Activated CD4-positive, CD25-positive, alpha-beta regulatory T cell treated with anti-CD3 and anti-CD28 coated beads, Interleukin-2, amount 50 U/mL, for 72 hours (primary cell): ENCODE measurements around the gene STAU1.
"Not testable (repeated sequence)": the region's sequence is repeated elsewhere in the genome, so short reads cannot be mapped to it uniquely, and the experiment has no call there.

Source experiments
- DNase-seq: peaks from one replicate; pipeline ENCODE4 v3.0.0; 2021

Gene STAU1

DNA sequence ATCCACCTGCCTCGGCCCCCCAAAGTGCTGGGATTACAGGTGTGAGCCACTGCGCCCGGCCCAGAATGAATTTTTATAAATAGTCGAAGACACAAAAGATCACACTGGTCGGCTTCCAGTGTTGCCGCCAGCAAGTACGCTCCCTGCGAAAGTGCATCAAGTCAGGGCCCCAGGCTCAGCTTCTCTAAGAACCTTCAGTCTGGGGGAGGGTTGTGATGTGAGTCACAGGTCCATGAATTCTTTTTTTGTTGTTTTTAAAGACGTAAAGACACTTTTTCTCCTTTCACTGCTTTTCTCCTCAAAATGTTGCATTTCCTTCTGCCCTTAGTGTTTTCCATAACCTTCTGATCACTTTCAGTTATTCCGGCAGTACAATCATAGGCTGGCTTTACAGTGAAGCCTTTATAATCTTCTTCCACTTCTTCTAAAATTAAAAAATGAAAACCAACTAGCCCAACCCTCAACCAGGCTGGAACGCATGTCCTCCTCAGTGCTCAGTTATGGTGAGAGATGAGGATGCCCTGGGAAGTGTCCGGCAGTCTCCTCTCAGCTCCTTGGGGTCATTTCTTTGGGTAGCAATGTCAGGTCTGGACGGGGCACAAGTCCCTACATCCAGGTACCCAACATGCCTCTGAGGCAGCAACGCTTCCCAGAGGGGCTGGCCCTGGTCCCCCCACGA is 75.4 kb downstream of the STAU1 start:
- DNase-seq: no peak

DNA sequence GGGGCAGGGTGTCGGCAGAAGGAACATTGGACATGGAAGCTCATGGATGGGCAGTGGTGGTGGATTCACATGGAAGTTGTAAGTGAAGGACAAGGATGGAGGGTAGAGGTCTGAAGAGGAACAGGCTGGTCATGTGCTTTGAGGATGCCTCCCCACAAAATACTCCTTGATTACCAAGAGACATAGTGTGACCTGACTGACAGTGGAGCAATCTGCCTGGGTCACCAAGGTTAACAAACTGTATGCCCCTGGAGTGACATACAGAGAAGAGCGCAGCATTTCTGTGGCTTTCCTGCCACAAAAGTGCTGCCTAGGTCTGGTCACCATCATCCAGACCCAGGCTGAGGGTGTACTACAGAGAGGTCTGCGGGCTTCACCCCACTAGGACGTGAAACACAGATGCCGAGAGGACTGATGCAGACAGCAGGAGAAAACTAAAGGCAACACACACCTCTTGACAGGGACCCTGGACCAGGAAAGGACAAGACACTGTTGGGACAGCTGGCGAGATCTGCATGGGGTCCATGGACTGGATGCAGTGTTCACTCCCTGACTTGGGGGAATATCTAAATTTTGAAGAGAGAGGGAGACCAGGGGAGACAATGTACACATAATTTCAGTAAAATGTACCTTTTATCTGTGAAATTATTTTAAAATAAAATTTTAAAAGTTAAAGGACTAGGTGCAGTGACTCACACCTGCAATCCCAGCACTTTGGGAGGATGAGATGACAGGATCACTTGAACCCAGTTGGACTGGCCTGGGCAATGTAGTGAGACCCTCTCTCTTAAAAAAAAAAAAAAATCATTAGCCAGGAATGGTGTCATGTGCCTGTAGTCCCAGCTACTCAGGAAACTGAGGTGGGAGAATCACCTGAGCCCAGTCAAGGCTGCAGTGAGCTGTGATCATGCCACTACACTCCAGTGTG is 77.1 kb downstream of the STAU1 start:
- DNase-seq: no peak

DNA sequence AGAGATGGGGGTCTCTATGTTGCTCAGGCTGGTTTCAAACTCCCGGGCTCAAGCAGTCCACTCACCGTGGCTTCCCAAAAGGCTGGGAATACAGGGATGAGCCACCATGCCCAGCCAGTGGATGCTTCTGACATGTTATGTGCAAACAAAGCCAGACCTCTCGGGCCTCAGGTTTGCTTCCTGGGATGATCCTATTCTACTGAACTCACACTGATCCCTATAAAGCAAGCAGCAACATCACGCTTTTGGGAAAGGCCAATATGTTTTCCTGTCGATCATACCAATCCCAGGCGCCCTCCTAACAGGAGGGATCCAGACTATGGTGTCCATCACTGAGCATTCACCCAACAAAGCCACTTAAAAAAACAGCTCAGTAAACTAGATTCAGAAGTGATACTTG is 81.8 kb downstream of the STAU1 start:
- DNase-seq: no peak

DNA sequence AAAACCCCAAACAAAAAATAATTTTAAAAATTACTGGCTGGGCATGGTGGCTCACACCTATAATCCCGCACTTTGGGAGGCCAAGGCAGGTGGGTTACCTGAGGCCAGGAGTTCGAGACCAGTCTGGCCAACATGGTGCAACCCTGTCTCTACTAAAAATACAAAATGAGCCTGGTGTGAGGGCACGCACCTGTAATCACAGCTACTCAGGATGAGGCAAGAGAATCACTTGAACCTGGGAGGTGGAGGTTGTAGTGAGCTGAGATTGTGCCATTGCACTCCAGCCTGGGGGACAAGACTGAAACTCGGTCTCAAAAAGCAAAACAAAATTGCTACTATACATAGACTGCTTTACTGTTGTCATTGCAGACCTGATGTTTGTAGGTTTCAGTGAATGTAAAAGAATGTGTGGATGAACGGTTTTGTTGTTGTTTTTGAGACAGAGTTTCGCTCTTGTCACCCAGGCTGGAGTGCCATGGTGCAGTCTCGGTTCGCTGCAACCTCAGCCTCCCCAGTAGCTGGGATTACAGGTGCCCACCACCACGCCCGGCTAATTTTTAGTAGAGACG is 83.1 kb downstream of the STAU1 start:
- DNase-seq: not testable (repeated sequence)

DNA sequence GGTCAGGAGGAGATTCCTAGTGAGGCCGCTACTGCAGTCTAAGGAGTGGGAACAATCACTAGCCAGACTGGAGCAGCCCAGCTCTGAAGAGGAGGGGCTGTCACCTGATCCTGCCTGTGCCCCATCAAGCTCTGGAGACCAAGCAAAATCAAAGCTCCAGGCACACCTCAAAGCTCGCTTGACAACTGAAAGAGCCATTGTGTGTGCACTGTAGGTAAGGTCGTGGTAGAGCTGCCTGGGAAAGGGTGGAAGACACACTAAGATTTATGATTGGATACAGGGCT is 83.8 kb downstream of the STAU1 start:
- no peak for DNase-seq

DNA sequence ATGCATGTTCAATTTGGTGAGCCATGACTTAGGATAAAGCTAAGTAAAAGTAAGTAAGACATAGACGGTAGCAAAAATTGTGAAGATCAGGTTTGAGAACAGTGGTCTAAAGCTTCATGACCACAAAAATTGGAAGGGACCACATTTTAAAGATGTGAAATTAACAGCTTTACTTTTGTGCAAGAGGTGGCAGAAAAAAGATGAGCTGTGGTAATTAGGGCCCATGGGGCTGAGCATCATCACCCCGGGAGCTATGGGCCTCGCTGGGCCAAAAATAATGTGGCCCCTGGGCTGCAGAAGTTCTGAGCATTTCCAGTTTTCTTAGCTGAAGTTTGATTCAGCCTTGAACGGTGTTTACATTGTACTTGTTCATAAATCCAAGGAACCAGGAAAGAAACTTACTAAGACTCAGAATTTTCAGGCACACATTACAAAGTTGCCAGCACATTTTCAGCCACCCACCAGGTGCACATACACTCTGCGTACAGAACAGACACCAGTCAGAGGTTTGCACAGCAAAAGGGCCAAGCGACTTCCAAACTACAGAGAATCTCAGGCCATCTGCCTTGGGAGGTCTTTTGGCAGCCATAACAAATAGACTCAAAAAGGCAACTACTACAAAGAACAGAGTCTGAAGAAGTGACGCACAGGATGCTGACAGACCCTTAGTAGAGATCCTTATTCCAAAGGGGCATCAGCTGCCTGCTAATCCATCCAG is 84.3 kb downstream of the STAU1 start:
- no peak for DNase-seq

DNA sequence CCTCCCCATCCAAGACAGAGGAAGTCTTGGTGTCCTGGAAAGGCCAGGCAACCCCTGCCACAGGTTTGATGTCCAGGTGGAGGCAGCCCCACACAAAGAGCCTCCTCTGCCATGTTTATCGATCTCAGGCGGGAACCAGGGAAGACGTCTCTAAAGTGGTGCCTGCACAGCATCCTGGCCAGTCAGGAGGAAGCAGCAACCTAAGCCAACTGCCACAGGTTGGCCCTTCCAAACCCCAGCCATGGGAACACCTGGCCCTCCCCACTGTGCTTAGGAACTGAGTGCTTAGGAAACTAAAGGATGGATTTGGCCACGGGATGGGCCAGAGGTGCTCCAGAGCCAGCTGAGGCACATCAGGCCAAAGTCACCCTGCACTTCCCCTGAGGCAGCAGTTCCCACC is 85.1 kb downstream of the STAU1 start:
- DNase-seq: no peak

DNA sequence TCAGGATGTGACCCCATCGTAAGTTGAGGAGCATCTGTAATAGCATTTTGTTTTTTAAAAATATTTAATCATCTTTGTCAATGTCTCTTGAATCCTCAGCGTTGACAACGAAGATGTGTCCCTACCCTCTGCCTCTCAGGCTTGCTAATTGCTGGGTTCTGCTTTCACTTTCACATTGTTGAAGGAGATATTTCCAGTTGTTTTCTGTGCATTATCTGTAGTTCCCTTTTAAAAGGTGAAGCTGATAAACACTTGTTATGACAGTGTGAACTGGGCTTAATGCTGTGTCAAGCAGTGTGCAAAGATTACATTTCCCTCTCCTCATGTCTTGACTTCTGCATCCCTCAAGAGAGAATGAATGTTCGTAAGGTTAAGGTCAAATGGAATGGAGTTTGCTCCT is 87.2 kb downstream of the STAU1 start:
- DNase-seq: no peak

DNA sequence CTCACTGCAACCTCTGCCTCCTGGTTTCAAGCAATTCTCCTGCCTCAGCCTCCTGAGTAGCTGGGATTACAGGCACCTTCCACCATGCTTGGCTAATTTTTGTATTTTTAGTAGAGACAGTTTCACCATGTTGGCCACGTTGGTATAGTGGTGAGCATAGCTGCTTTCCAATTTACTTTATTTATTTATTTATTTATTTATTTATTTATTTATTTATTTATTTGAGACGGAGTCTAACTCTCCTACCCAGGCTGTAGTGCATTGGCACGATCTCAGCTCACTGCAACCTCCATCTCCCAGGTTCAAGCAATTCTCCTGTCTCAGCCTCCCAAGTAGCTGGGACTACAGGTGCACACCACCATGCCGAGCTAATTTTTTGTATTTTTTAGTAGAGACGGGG is 87.8 kb downstream of the STAU1 start:
- not testable (repeated sequence) for DNase-seq

DNA sequence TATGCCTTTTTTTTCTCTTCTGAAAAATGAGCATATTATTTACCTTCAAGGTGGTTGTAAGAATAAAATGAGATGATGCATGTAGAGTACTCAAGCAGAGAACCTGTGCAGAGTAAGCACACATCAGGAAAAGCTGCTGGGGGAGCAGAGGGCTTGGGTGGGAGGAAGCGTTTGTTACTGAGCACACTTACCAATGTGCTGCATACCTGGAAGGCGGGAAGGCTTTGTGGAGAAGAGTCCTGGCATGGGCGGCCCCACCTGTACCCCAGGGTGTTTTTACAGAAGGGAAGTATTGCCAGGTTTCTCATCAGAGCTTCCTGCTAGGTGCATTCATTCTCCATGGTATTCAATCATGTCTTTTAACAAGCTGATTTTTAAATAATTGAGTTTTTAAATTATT is 89.1 kb downstream of the STAU1 start:
- DNase-seq: no peak

DNA sequence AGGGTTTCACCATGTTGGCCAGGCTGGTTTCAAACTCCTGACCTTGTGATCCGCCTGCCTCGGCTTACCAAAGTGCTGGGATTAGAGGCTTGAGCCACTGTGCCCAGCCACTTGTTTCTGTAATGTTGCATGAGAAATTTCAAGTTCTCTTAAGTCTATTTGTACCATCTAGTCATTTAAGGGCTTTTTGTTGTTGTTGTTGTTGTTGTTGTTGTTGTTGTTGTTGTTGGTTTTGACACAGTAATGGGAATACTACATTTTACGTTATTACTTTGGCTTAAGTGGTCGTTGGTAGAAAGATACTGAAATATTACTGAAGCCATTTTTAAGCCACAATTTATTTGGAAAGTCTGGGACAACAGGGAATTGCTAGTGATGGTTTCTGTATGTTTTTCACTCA is 90.0 kb downstream of the STAU1 start:
- no peak for DNase-seq

DNA sequence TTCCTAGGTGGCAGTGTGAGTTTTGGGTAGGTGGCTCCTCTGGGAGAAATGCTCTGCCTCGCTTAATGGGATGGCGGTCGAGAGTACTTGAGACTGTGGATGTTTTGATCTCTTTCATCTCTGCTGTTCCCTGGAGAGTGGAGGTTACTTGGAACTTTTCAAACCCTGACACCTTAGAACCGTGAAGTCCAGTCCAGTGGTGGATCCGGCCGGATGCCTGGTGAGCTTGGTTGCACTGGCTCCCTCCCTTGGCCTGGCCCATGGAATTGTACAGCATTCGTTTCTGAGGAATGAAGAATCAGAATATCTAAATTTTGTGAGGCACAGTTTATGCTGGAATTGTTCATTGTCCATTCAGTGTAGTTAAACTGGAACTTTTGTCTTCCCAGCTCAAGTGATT is 91.0 kb downstream of the STAU1 start:
- DNase-seq: no peak

DNA sequence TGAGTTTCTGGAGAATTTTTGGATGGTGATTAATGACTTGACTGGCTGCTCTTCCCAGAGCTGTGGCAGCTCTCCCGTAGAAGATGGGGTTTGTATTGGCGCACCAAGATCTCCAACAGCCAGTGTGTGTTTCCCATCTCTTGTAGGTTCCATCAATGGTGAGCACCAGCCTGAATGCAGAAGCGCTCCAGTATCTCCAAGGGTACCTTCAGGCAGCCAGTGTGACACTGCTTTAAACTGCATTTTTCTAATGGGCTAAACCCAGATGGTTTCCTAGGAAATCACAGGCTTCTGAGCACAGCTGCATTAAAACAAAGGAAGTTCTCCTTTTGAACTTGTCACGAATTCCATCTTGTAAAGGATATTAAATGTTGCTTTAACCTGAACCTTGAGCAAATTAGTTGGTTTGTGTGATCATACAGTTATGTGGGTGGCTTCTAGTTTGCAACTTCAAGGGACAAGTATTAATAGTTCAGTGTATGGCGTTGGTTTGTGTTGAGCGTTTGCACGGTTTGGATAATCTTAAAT is 91.9 kb downstream of the STAU1 start:
- DNase-seq: no peak

DNA sequence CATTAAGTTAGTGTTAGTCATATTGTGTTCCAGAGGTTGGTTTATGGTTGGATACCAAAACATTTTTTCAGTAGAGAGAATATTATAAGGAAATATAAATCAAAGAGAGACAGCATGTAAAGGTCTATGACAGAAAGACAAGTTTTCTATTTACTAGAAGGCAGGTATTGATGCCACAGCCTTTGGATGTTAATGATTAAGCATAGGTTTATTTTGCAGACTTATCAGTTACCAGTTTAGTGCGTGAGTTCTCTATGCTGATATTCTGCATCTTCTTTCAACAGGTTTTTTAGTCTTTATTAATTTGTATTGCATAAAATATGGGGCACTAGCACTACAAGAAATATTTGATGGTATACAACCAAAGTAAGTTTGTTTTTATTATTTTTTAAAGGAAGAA is 96.4 kb downstream of the STAU1 start:
- no peak for DNase-seq

DNA sequence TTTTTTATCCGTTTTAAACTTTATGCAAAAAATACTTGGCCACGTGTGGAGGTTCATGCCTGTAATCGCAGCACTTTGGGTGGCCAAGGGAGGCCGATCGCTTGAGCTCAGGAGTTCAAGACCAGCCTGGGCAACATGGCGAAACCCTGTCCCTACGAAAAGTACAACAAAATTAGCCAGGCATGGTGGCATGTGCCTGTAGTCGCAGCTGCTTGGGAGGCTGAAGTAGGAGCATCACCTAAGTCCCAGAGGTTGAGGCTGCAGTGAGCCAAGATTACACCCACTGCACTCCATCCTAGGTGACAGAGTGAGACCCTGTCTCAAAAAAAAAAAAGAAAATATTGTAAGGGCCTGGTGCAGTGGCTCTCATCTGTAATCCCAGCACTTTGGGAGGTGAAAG is 97.0 kb downstream of the STAU1 start:
- no peak for DNase-seq

DNA sequence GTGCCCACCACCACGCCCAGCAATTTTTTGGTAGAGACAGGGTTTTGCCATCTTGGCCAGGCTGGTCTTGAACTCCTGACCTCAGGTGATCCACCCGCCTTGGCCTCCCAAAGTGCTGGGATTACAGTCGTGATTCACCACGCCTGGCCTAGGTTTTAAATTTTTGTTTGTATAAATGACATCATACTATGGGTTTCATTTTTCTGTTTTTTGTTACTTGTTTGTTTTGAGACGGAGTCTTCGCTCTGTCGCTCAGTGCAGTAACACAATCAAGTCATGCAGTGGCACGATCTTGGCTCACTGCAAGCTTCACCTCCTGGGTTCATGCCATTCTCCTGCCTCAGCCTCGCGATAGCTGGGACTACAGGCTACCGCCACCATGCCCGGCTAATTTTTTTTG is 105.8 kb downstream of the STAU1 start:
- DNase-seq: not testable (repeated sequence)

DNA sequence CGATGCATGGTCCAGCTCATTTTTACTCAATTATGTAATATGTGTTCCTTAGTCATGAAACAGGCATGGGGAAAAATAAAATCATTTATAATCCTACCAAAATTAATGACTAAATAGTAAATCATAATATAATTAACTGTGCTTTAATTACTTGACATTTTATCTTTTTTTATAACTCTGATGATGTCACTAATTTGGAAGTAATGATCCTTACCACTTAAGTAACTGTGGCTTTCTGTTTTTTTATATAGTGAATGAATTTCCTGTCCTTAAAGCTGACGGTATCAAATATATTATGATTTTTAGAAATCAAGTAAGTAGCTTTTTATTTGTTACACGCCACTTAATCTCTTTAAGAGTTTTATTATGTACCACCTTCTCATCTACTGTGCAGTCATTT is 109.8 kb downstream of the STAU1 start:
- DNase-seq: no peak

DNA sequence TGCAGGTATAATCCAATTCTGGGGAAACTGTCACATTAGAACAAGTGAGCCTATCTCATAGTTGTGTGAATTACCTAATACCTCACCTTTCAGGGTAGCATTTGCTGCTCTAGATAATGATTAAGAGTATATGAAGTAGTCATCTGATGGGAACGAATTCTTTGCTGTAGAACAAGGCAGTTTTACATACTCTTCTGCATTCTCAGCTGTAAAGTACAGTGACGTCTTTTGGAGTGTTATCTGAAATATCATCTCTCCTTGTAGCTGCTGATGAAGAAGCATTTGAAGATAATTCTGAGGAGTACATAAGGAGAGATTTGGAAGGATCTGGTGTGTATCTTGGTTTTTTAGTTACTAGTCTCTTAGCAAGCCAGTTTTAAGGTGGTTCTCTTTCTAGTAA is 113.6 kb downstream of the STAU1 start:
- DNase-seq: no peak
